ENCODE results near the gene C1QA.

The C1QA gene

GRCh38 chr1:22676916-22677583, 40.6 kb downstream of the C1QA start:
- DNase-seq = no peak

- DNase-seq = no peak
Observed at GRCh38 chr1:22677931-22678896, 41.8 kb downstream of the C1QA start.

- no peak for DNase-seq
Observed at GRCh38 chr1:22680726-22681125, 44.3 kb downstream of the C1QA start.

- DNase-seq = no peak
Observed at GRCh38 chr1:22681556-22682276, 45.3 kb downstream of the C1QA start.

GRCh38 chr1:22683547-22683946, 47.1 kb downstream of the C1QA start:
- DNase-seq = no peak

- DNase-seq = no peak
Observed at GRCh38 chr1:22685591-22686059, 49.2 kb downstream of the C1QA start.

- no peak for DNase-seq
Observed at GRCh38 chr1:22687191-22687590, 50.8 kb downstream of the C1QA start.

GRCh38 chr1:22688466-22688865, 52.0 kb downstream of the C1QA start:
- DNase-seq = no peak

Data from RPMI8226 (cell line).